ENCODE measurements around the gene IMPACT.

DNA sequence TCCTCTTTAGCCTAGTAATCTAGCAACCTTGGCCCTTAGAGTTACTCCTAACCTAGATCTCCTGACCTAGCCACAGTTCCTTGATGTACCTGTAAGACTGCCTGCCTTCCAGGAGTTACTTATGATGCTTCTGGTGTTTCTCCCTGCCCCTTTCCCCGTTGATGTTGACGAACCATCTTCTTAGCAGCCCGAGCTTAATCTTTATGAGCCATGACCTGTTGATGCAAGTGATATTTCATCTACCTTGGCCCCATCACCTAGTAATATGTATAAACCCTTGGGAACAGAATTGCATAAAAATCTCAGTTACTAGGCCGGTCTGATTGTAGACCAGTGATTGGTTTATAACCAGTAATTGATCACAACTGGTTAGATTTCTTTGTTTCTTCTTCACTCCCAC is 2.7 kb downstream of the IMPACT start:
- TF ChIP-seq, protein P1, sequence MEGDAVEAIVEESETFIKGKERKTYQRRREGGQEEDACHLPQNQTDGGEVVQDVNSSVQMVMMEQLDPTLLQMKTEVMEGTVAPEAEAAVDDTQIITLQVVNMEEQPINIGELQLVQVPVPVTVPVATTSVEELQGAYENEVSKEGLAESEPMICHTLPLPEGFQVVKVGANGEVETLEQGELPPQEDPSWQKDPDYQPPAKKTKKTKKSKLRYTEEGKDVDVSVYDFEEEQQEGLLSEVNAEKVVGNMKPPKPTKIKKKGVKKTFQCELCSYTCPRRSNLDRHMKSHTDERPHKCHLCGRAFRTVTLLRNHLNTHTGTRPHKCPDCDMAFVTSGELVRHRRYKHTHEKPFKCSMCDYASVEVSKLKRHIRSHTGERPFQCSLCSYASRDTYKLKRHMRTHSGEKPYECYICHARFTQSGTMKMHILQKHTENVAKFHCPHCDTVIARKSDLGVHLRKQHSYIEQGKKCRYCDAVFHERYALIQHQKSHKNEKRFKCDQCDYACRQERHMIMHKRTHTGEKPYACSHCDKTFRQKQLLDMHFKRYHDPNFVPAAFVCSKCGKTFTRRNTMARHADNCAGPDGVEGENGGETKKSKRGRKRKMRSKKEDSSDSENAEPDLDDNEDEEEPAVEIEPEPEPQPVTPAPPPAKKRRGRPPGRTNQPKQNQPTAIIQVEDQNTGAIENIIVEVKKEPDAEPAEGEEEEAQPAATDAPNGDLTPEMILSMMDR (conservative IDR thresholded peaks at IDR 0.05; ENCODE audit: low read depth, low read length): no peak
- TF ChIP-seq ELK1 (IDR thresholded peaks at IDR 0.05; ENCODE audit: borderline replicate concordance, low read depth, low read length): no peak
- no peak for TF ChIP-seq MAFK (IDR thresholded peaks at IDR 0.05; ENCODE audit: low read depth, low read length)
- TF ChIP-seq RAD21 (IDR thresholded peaks at IDR 0.05; ENCODE audit: low read length): no peak
- TF ChIP-seq POLR2A (IDR thresholded peaks at IDR 0.05; ENCODE audit: low read depth, low read length): no peak
